Esophagus squamous epithelium (tissue), 5 donors: ENCODE data around the gene ZNF814. TPM values are rescaled to one million over a fixed set of nuclear protein-coding genes. Genes with fewer than 3 reads are reported as not detected.
"Not testable (repeated sequence)": the region's sequence is repeated elsewhere in the genome, so short reads cannot be mapped to it uniquely, and the experiment has no call there.

ENCODE experiments used
- DNase-seq: peaks from one replicate; lab custom pipeline; 2025; lab: John Stamatoyannopoulos, UW
- H3K27ac ChIP-seq, 4 donors: fragments of 200-600 bp; sonication (generic); one replicate each; pipeline ENCODE4 v1.5.1; 2016 to 2019; ENCODE audit warnings: mild to moderate bottlenecking in 1 of 4
- H3K27me3 ChIP-seq, 4 donors: fragments of 200-600 bp; sonication (generic); 1 replicate in 3 of 4; 2 replicates in 1 of 4; pipeline versions ENCODE4 v1.5.1 to v1.6.0; 2017 to 2021; ENCODE audit warnings: antibody characterized with exemption in 1 of 4
- H3K36me3 ChIP-seq, 3 donors: fragments of 200-600 bp; sonication (generic); one replicate each; pipeline ENCODE4 v1.5.1; 2016 to 2019
- H3K4me1 ChIP-seq, 3 donors: fragments of 200-600 bp; sonication (generic); one replicate each; pipeline ENCODE4 v1.5.1; 2017 to 2019
- H3K4me3 ChIP-seq, 4 donors: fragments of 200-600 bp; sonication (generic); 1 replicate in 3 of 4; 2 replicates in 1 of 4; pipeline ENCODE4 v1.5.1; 2016 to 2019; ENCODE audit warnings: mild to moderate bottlenecking in 2 of 4, moderate library complexity in 1 of 4
- H3K9me3 ChIP-seq, 3 donors: fragments of 200-600 bp; sonication (generic); one replicate each; pipeline ENCODE4 v1.5.1; 2016 to 2019
- CTCF ChIP-seq, 6 experiments: fragments of 450-650 bp in 4 of 6; fragments of 200-600 bp in 2 of 6; sonication (generic) in 2 of 6; IDR thresholded peaks; one replicate each; pipeline ENCODE4 v1.5.1; 2016 to 2019; ENCODE audit warnings: antibody characterized with exemption in 6 of 6, mild to moderate bottlenecking in 4 of 6, moderate library complexity in 4 of 6
- POLR2A ChIP-seq, 4 donors: fragments of 450-650 bp; IDR thresholded peaks; one replicate each; pipeline ENCODE4 v1.6.1; 2017; ENCODE audit warnings: antibody characterized with exemption in 4 of 4, mild to moderate bottlenecking in 4 of 4, moderate library complexity in 3 of 4
- WGBS, 2 donors: methylation state at CpG; one replicate each; pipeline ENCODE4 v1.1.5; 2018; 5-methylcytosine and 5-hydroxymethylcytosine counted together
- intact Hi-C: fragments of 100-400 bp; cut with DNase I; formaldehyde crosslinking; loops from one replicate; pipeline ENCODE4 v1.15.0; 2022
- total RNA-seq, 4 donors: library from RNA; depleted of rRNA; stranded (reverse); fragments of >200 nt; gene quantifications; one replicate each; pipeline ENCODE4 v1.1.0, GENCODE V29; 2016
- donor health status: DM: yes; HTN: yes; CAD: no.

ZNF814 gene
- total RNA-seq, 4 donors from 2014 or later, result 3.0 to 12.6 (median 5.0) TPM

- H3K27ac ChIP-seq, DNase-seq, intact Hi-C loops, H3K4me3 ChIP-seq, H3K27me3 ChIP-seq: not testable (repeated sequence)
- H3K4me1 ChIP-seq, result peaks cover 0 to 18% (median 11%) of the 10 kb centered on the region in 3 donors
- H3K9me3 ChIP-seq, result peaks cover 0 to 21% (median 0%) of the 10 kb centered on the region in 3 donors
- WGBS, 2 donors, result 78 to 88% methylated on average over 4 of the region's 6 CpGs
- H3K36me3 ChIP-seq, result peaks cover 2 to 42% (median 5%) of the 10 kb centered on the region in 3 donors
Observed at GRCh38 chr19:57851812-57852603, 36.8 kb downstream of the ZNF814 start.

GRCh38 chr19:57850553-57851017 is 38.3 kb downstream of the ZNF814 start:
- peaks cover 0 to 18% (median 11%) of the 10 kb centered on the region in 3 donors for H3K4me1 ChIP-seq
- H3K27me3 ChIP-seq, result no peaks in the 10 kb centered on the region
- H3K27ac ChIP-seq, result peak overlapping the region; percentile 81 to 88 (median 84)
- no peak for DNase-seq
- peaks cover 0 to 27% (median 0%) of the 10 kb centered on the region in 3 donors for H3K36me3 ChIP-seq
- H3K9me3 ChIP-seq, result peaks cover 0 to 11% (median 0%) of the 10 kb centered on the region in 3 donors
- 9 to 14% methylated on average over 8 to 11 of the region's 11 CpGs for WGBS, 2 donors
- peak overlapping the region; percentile 70 to 82 (median 74) for H3K4me3 ChIP-seq
- intact Hi-C loops, result no loop called here
- TF ChIP-seq CTCF (IDR thresholded peaks at IDR 0.05) (no peak), POLR2A (IDR thresholded peaks at IDR 0.05) (no peak)

- Histone ChIP-seq H3K36me3 (peaks cover 0 to 23% (median 0%) of the 10 kb centered on the region in 3 donors), H3K4me1 (peaks cover 0 to 18% (median 11%) of the 10 kb centered on the region in 3 donors), H3K4me3 (peak within 1 kb of the TSS; percentile 70 to 82 (median 74)), H3K27ac (peak within 1 kb of the TSS; percentile 81 to 88 (median 84))
- H3K27me3 ChIP-seq, H3K9me3 ChIP-seq, intact Hi-C loops: not testable (repeated sequence)
- TF ChIP-seq POLR2A (IDR thresholded peaks at IDR 0.05), result peak in 1 of 4 donors; percentile 47
- WGBS, 2 donors, result 0 to 2% methylated on average over 9 to 19 of the region's 42 CpGs
- peak; percentile 7 for DNase-seq
Observed at GRCh38 chr19:57849666-57850473, 39.0 kb downstream of the ZNF814 start, which contains the start of gene ZNF587. ZNF587 (plus strand) TSS chr19:57849859; CDS start chr19:57850039, 180 bp downstream.

GRCh38 chr19:57849162-57849665 is 39.6 kb downstream of the ZNF814 start:
- H3K4me1 ChIP-seq, result peaks cover 0 to 18% (median 11%) of the 10 kb centered on the region in 3 donors
- H3K4me3 ChIP-seq, result peak overlapping the region in 3 of 4 donors; percentile 70 to 82 (median 78)
- peak overlapping the region in 2 of 4 donors; percentile 82 to 87 for H3K27ac ChIP-seq
- H3K27me3 ChIP-seq, H3K9me3 ChIP-seq, intact Hi-C loops, DNase-seq: not testable (repeated sequence)
- WGBS, 2 donors, result 40 to 86% methylated on average over 1 of the region's 2 CpGs
- peaks cover 0 to 24% (median 0%) of the 10 kb centered on the region in 3 donors for H3K36me3 ChIP-seq

GRCh38 chr19:57847164-57847563 is 41.7 kb downstream of the ZNF814 start:
- H3K36me3 ChIP-seq, result peaks cover 0 to 28% (median 0%) of the 10 kb centered on the region in 3 donors
- H3K9me3 ChIP-seq, H3K27ac ChIP-seq, DNase-seq, intact Hi-C loops, H3K27me3 ChIP-seq, H3K4me3 ChIP-seq: not testable (repeated sequence)
- WGBS, 2 donors, result 66 to 87% methylated on average over 3 of the region's 3 CpGs
- peaks cover 0 to 18% (median 11%) of the 10 kb centered on the region in 3 donors for H3K4me1 ChIP-seq

GRCh38 chr19:57841122-57841763 is 47.6 kb downstream of the ZNF814 start:
- Histone ChIP-seq H3K27me3 (no peaks in the 10 kb centered on the region), H3K4me1 (no peaks in the 10 kb centered on the region), H3K27ac (no peak overlapping the region), H3K9me3 (no peaks in the 10 kb centered on the region), H3K4me3 (no peak overlapping the region), H3K36me3 (peaks cover 0 to 84% (median 4%) of the 10 kb centered on the region in 3 donors)
- WGBS, 2 donors, result 73 to 80% methylated on average over 5 of the region's 6 CpGs
- no peak for DNase-seq
- intact Hi-C loops, result no loop called here
- TF ChIP-seq CTCF (IDR thresholded peaks at IDR 0.05), result no peak
- TF ChIP-seq POLR2A (IDR thresholded peaks at IDR 0.05), result no peak

GRCh38 chr19:57838622-57839191 is 50.1 kb downstream of the ZNF814 start:
- H3K4me1 ChIP-seq, intact Hi-C loops, H3K27ac ChIP-seq, H3K27me3 ChIP-seq, H3K9me3 ChIP-seq, H3K4me3 ChIP-seq, DNase-seq: not testable (repeated sequence)
- H3K36me3 ChIP-seq, result peaks cover 0 to 71% (median 4%) of the 10 kb centered on the region in 3 donors
- WGBS, 2 donors, result 83 to 89% methylated on average over 4 of the region's 5 CpGs

GRCh38 chr19:57836991-57837390 is 51.8 kb downstream of the ZNF814 start:
- H3K9me3 ChIP-seq, H3K4me3 ChIP-seq, DNase-seq, H3K27ac ChIP-seq, intact Hi-C loops, H3K4me1 ChIP-seq, H3K27me3 ChIP-seq: not testable (repeated sequence)
- 86 to 98% methylated on average over 5 of the region's 5 CpGs for WGBS, 2 donors
- peaks cover 0 to 60% (median 3%) of the 10 kb centered on the region in 3 donors for H3K36me3 ChIP-seq
